ENCODE results near the gene EMID1.
A peak's percentile ranks its signal among the peaks of the same experiment; 100 is the strongest.

The EMID1 gene

DNA sequence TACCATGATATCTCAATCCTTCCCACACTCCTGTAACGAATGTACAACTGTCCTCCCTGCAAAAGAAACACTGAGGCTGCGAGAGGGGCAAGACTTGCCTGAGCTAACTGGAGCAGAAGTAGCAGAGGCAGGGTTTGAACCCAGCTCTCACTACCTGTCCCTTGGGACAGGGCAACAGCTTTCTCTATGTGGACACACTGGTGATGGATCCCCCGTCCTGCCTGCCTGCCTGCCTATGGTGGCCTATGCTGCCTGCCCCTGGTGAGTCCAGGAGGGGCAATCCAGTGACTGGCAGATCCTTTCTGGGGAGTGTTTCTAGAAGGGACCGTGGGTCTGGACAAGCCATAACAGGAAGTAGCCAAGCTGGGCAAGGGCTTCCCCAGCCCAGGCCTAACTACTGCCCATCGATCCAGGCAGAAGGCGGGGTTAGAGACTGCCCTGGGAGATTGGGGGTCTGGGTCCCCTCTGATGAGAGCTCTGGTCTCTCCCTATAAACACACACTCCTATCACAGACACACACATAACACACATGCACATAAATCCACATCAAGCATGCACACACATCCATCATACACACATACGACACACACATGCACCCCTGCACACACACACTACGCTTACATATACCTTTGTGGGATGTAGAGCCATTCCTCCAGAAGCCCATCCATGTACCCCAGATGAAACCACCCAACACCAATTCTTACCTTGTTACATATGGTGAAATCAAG, 1.1 kb upstream of the EMID1 start:
- TF ChIP-seq, protein P1, sequence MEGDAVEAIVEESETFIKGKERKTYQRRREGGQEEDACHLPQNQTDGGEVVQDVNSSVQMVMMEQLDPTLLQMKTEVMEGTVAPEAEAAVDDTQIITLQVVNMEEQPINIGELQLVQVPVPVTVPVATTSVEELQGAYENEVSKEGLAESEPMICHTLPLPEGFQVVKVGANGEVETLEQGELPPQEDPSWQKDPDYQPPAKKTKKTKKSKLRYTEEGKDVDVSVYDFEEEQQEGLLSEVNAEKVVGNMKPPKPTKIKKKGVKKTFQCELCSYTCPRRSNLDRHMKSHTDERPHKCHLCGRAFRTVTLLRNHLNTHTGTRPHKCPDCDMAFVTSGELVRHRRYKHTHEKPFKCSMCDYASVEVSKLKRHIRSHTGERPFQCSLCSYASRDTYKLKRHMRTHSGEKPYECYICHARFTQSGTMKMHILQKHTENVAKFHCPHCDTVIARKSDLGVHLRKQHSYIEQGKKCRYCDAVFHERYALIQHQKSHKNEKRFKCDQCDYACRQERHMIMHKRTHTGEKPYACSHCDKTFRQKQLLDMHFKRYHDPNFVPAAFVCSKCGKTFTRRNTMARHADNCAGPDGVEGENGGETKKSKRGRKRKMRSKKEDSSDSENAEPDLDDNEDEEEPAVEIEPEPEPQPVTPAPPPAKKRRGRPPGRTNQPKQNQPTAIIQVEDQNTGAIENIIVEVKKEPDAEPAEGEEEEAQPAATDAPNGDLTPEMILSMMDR (IDR thresholded peaks at IDR 0.05; ENCODE audit: extremely low read depth, insufficient read depth, missing control alignments), result no peak
- in situ Hi-C loops (cut with MboI; ENCODE audit: low pct_unique_long_range_greater_than_20kb, low sequenced_read_pairs, unreplicated experiment), result no loop called here
- peak; percentile 21 for DNase-seq (ENCODE audit: low spot score)

DNA sequence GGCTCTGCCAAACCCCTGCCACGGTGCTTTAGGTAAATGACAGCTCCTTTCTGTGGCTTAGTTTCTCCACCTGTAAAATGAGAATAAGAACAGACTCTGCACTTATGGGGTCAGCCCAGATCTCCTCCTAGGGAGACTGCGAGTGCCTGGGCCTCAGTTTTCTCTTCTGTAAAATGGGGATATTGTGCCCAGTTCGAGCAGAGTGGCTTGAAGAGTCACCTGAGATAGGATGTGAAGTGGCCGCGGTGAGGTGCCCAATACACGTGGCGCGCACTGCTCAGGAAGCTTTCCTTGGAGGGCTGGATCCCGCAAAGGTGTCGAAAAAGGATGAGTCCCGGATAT, 473 bp upstream of the EMID1 start:
- no peak for DNase-seq (ENCODE audit: low spot score)
- TF ChIP-seq, protein P1 (IDR thresholded peaks at IDR 0.05; ENCODE audit: extremely low read depth, insufficient read depth, missing control alignments), result no peak
- in situ Hi-C loops (cut with MboI; ENCODE audit: low pct_unique_long_range_greater_than_20kb, low sequenced_read_pairs, unreplicated experiment), result no loop called here

DNA sequence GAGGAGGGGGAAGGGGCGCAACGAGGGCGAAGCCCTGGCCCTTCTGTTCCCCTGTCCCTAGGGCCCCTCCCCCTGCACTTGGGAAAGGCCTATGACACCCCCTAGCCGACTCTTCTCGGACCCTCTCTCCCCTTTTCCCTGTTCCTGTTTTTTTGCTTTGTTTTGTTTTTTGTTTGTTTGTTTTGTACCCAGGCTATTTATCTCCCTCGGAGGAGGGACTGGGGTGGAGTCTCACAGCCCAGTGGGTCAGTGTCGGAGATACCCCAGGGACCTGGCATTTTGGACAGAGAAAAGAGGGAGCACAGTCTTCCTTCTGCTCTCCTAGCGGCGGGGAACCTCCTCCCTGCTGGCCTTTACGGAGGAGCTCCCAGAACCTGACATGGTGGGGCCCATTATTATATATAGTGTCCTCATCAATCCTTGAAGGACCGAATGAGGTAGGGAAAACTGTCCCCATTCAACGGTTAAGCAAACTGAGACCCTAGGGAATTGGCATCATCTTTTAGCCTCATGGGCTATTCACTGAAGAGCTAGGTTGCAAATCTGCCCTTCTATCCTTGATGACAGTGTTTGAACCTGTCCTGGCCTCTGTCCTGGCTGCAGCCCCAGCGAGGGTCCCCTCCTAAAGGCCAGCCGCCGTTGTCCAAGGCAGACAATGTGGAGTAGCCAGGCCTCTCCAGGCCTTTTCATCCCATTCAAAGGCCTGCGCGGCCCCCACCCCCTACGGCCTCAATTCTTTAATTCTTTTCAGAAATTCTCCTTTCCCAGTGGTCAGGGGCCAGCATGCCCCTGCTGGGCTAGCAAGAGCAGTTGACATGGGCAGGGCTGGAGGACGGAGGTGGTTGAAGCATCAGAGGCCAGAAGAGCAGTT, 911 bp downstream of the EMID1 start:
- TF ChIP-seq, protein P1 (IDR thresholded peaks at IDR 0.05; ENCODE audit: extremely low read depth, insufficient read depth, missing control alignments), result no peak
- in situ Hi-C loops (cut with MboI; ENCODE audit: low pct_unique_long_range_greater_than_20kb, low sequenced_read_pairs, unreplicated experiment), result no loop called here
- no peak for DNase-seq (ENCODE audit: low spot score)

DNA sequence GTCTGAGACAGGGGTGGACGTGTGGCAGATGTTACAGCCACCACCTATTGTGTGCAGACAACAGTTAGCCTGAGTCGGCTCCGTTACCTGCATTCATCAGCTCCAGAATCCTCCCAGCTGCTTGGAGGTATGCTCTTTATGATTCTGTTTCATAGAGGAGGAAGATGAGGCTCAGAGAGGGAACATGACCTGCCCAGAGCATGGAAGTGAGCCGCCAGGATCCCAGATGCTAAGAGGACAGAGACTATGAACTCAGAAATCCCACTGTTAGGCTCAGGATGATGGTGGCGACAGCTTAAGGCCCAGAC, 1.5 kb downstream of the EMID1 start:
- DNase-seq (ENCODE audit: low spot score), result no peak
- in situ Hi-C loops (cut with MboI; ENCODE audit: low pct_unique_long_range_greater_than_20kb, low sequenced_read_pairs, unreplicated experiment), result no loop called here
- TF ChIP-seq, protein P1 (IDR thresholded peaks at IDR 0.05; ENCODE audit: extremely low read depth, insufficient read depth, missing control alignments), result no peak

DNA sequence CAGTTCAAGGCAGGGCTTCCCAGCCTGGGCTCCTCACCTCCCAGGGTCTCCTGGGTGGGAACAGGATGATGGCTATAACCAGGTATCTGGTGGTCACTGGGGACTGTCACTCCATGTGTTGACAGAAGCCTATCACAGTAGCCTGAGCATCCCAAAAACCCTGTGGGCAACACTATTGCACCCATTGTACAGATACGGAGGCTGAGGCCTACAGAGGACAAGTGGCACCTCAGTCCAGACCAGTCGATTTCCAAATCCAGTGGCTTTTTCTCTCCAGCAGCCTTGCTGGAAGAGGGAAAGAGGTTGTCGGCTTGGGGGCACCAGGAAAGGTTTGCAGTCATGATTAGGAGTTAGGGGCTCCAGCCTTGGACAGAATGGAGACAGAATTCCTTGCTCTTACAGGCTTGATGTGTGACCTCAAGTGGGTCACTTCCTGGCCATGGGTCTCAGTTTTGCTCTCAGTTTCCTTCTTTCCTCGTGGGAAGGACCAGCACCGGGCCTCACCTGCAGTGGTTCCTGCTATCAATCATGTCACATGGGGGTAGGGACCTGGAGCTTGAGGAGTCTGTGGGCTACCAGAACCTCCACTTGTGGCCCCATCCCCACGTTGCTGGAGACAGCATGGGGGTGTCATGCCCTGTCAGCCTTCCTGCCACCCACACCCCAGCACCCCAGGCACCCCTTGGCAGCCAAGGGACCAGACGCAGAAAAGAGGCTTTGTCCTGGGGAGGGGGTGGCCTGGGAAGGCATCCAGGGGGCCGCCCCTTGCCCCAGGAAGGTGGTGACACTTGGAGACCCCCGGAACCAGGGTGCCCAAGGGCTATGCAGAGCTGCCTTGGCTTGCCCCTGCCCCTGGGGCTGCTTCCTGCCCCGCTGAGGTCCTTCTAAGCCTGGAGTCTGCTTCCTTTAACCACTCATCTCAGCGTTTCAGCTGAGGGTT, 2.1 kb downstream of the EMID1 start:
- TF ChIP-seq, protein P1 (IDR thresholded peaks at IDR 0.05; ENCODE audit: extremely low read depth, insufficient read depth, missing control alignments), result no peak
- DNase-seq (ENCODE audit: low spot score), result no peak
- in situ Hi-C loops (cut with MboI; ENCODE audit: low pct_unique_long_range_greater_than_20kb, low sequenced_read_pairs, unreplicated experiment), result no loop called here

DNA sequence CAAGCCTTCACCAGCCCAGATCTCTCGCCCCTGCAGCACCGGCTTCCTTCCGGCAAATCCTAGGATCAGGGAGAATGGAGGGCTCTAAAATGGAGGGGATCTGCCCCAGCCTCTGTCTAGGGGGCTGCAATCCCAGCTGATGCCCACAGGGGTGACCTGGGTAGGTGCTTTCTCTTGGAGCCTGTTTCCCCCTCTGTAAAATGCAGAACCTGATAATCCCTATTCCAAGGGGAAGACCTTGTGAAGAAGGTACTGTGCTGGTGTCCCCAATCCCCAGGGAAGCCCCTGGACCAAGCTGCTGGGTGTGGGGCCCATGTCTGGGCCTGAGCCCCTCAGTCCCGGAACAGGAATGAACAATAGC, 2.8 kb downstream of the EMID1 start:
- in situ Hi-C loops (cut with MboI; ENCODE audit: low pct_unique_long_range_greater_than_20kb, low sequenced_read_pairs, unreplicated experiment), result no loop called here
- TF ChIP-seq, protein P1 (IDR thresholded peaks at IDR 0.05; ENCODE audit: extremely low read depth, insufficient read depth, missing control alignments), result no peak
- no peak for DNase-seq (ENCODE audit: low spot score)
